Body of pancreas (tissue), 4 donors: ENCODE measurements around the gene CAMK2G. TPM values are rescaled to one million over a fixed set of nuclear protein-coding genes. Genes with fewer than 3 reads are reported as not detected.

ENCODE experiments used
- ATAC-seq: fragments of 150-250 bp; one replicate; pipeline ENCODE4 v1.9.1; 2016
- DNase-seq, 4 donors: peaks; one replicate each; pipeline ENCODE4 v3.0.0-alpha.2; 2019
- H3K27ac ChIP-seq, 4 donors: fragments of 200-600 bp; sonication (generic); 1 replicate in 3 of 4; 2 replicates in 1 of 4; pipeline versions ENCODE4 v1.5.1 to v1.6.1; 2016 to 2019; ENCODE audit warnings: mild to moderate bottlenecking in 1 of 4, mixed read lengths in 1 of 4, moderate library complexity in 1 of 4
- H3K27me3 ChIP-seq, 2 donors: fragments of 200-600 bp; sonication (generic); one replicate each; pipeline ENCODE4 v1.6.0; 2016; ENCODE audit warnings: mild to moderate bottlenecking in 1 of 2
- H3K36me3 ChIP-seq, 2 donors: fragments of 200-600 bp; sonication (generic); replicated peaks in 1 of 2; 2 replicates each; pipeline ENCODE4 v1.5.1; 2016; ENCODE audit warnings: low read depth in 2 of 2; ENCODE audit not compliant: insufficient read depth in 1 of 2
- H3K4me1 ChIP-seq: fragments of 200-600 bp; sonication (generic); one replicate; pipeline ENCODE4 v1.6.0; 2016
- H3K4me3 ChIP-seq, 2 donors: fragments of 200-600 bp; sonication (generic); 1 replicate in 1 of 2; 2 replicates in 1 of 2; pipeline ENCODE4 v1.5.1; 2016 to 2019
- H3K9me3 ChIP-seq, 3 donors: fragments of 200-600 bp; sonication (generic); 1 replicate in 2 of 3; 2 replicates in 1 of 3; pipeline ENCODE4 v1.5.1; 2016
- CTCF ChIP-seq, 7 experiments: fragments of 450-650 bp in 4 of 7; fragments of 200-600 bp in 3 of 7; sonication (generic) in 3 of 7; IDR thresholded peaks; one replicate each; pipeline ENCODE4 v1.5.1; 2016 to 2019; ENCODE audit warnings: antibody characterized with exemption in 7 of 7
- POLR2A ChIP-seq, 3 donors: fragments of 450-650 bp; IDR thresholded peaks; one replicate each; pipeline ENCODE4 v1.6.1; 2016; ENCODE audit warnings: antibody characterized with exemption in 3 of 3, mild to moderate bottlenecking in 2 of 3
- WGBS, 2 donors: methylation state at CpG; one replicate each; pipeline ENCODE4 v1.1.5; 2017; 5-methylcytosine and 5-hydroxymethylcytosine counted together
- intact Hi-C: fragments of 100-400 bp; cut with DNase I; formaldehyde crosslinking; loops from one replicate; pipeline ENCODE4 v1.15.1; 2023
- total RNA-seq, 2 donors: library from RNA; depleted of rRNA; stranded (reverse); fragments of >200 nt; gene quantifications; one replicate each; pipeline ENCODE4 v1.1.0, GENCODE V29; 2016

Gene CAMK2G
- total RNA-seq, 2 donors from 2014 or later, result 14.8 to 17.4 TPM

GRCh38 chr10:73876971-73877370 lies 2.6 kb upstream of the CAMK2G start:
- WGBS, 2 donors, result 76 to 79% methylated on average over 4 of the region's 4 CpGs
- ATAC-seq, result no peak
- TF ChIP-seq POLR2A (IDR thresholded peaks at IDR 0.05) (no peak), CTCF (IDR thresholded peaks at IDR 0.05) (no peak)
- peaks cover 23% of the 10 kb centered on the region for H3K4me1 ChIP-seq
- intact Hi-C loops, result no loop called here
- H3K27ac ChIP-seq, result no peak overlapping the region
- H3K9me3 ChIP-seq, result no peaks in the 10 kb centered on the region
- H3K36me3 ChIP-seq, result no peaks in the 10 kb centered on the region
- no peak overlapping the region for H3K4me3 ChIP-seq
- no peaks in the 10 kb centered on the region for H3K27me3 ChIP-seq
- DNase-seq, result no peak

GRCh38 chr10:73876566-73876965 lies 2.2 kb upstream of the CAMK2G start:
- no peaks in the 10 kb centered on the region for H3K27me3 ChIP-seq
- no peak for DNase-seq
- no peaks in the 10 kb centered on the region for H3K9me3 ChIP-seq
- ATAC-seq, result no peak
- H3K4me3 ChIP-seq, result no peak overlapping the region
- intact Hi-C loops, result no loop called here
- no peak overlapping the region for H3K27ac ChIP-seq
- peaks cover 27% of the 10 kb centered on the region for H3K4me1 ChIP-seq
- no peaks in the 10 kb centered on the region for H3K36me3 ChIP-seq
- TF ChIP-seq POLR2A (IDR thresholded peaks at IDR 0.05) (no peak), CTCF (IDR thresholded peaks at IDR 0.05) (no peak)

GRCh38 chr10:73876157-73876556 lies 1.8 kb upstream of the CAMK2G start:
- Histone ChIP-seq H3K9me3 (no peaks in the 10 kb centered on the region), H3K4me3 (no peak overlapping the region), H3K27me3 (no peaks in the 10 kb centered on the region), H3K27ac (no peak overlapping the region), H3K4me1 (peaks cover 30% of the 10 kb centered on the region), H3K36me3 (no peaks in the 10 kb centered on the region)
- ATAC-seq, result no peak
- no peak for DNase-seq
- 40 to 54% methylated on average over 2 to 4 of the region's 4 CpGs for WGBS, 2 donors
- TF ChIP-seq CTCF (IDR thresholded peaks at IDR 0.05), result no peak
- no peak for TF ChIP-seq POLR2A (IDR thresholded peaks at IDR 0.05)
- intact Hi-C loops, result no loop called here

GRCh38 chr10:73875139-73875475 lies 752 bp upstream of the CAMK2G start:
- intact Hi-C loops, result no loop called here
- Histone ChIP-seq H3K4me3 (peak overlapping the region in 1 of 2 donors; percentile 53), H3K4me1 (peaks cover 30% of the 10 kb centered on the region), H3K9me3 (no peaks in the 10 kb centered on the region), H3K27ac (peak overlapping the region in 3 of 4 donors; percentile 58 to 69 (median 68)), H3K36me3 (no peaks in the 10 kb centered on the region), H3K27me3 (no peaks in the 10 kb centered on the region)
- ATAC-seq (no peak), DNase-seq (no peak)
- no peak for TF ChIP-seq CTCF (IDR thresholded peaks at IDR 0.05)
- TF ChIP-seq POLR2A (IDR thresholded peaks at IDR 0.05), result no peak
- WGBS, 2 donors, result 44% methylated on average over 3 of the region's 3 CpGs

GRCh38 chr10:73873838-73874215 lies 528 bp downstream of the CAMK2G start:
- peaks cover 30% of the 10 kb centered on the region for H3K4me1 ChIP-seq
- H3K4me3 ChIP-seq, result peak overlapping the region; percentile 57
- intact Hi-C loops, result no loop called here
- H3K9me3 ChIP-seq, result no peaks in the 10 kb centered on the region
- 1% methylated on average over 20 of the region's 39 CpGs; no CpG with 5 or more reads in 1 of the 2 donors for WGBS, 2 donors
- H3K27me3 ChIP-seq, result no peaks in the 10 kb centered on the region
- DNase-seq (peak in 1 of 4 donors; percentile 27), ATAC-seq (no peak)
- no peaks in the 10 kb centered on the region for H3K36me3 ChIP-seq
- H3K27ac ChIP-seq, result peak overlapping the region in 3 of 4 donors; percentile 40 to 59 (median 56)
- no peak for TF ChIP-seq CTCF (IDR thresholded peaks at IDR 0.05)
- no peak for TF ChIP-seq POLR2A (IDR thresholded peaks at IDR 0.05)
